ENCODE measurements around the gene PINK1.

DNA sequence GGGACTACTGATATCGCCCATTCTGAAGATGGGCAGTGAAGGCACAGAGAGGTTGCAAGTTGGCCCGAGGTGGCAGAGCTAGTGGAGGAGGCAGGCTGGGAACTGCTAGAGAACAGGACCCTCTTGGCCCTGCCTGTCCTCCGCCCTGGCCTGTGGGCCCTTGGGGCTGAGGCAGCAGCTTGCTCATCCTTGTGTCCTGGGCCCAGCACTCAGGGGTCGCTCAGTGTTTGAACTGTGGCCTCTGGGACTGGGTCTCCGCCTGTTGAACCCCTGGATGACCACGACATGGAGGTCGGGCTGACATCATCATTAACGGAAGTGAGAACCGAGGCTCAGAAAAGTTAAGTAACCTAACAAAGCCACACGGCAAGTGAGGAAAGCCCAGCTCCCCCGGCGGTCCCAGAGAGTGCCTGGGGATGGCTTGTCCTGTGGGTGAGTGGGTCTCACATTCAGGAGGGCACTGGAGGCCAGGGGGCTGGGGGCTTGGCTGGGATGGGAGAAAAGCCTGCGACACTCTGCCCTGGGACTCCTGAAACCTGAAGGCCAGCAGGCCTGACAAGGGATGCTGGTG is 50.9 kb downstream of the PINK1 start:
- TF ChIP-seq, protein P1, sequence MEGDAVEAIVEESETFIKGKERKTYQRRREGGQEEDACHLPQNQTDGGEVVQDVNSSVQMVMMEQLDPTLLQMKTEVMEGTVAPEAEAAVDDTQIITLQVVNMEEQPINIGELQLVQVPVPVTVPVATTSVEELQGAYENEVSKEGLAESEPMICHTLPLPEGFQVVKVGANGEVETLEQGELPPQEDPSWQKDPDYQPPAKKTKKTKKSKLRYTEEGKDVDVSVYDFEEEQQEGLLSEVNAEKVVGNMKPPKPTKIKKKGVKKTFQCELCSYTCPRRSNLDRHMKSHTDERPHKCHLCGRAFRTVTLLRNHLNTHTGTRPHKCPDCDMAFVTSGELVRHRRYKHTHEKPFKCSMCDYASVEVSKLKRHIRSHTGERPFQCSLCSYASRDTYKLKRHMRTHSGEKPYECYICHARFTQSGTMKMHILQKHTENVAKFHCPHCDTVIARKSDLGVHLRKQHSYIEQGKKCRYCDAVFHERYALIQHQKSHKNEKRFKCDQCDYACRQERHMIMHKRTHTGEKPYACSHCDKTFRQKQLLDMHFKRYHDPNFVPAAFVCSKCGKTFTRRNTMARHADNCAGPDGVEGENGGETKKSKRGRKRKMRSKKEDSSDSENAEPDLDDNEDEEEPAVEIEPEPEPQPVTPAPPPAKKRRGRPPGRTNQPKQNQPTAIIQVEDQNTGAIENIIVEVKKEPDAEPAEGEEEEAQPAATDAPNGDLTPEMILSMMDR (conservative IDR thresholded peaks at IDR 0.05; ENCODE audit: low read depth, low read length): no peak
- TF ChIP-seq EZH2 (IDR thresholded peaks at IDR 0.05; ENCODE audit: borderline replicate concordance, low read depth, low read length, poor library complexity, severe bottlenecking): no peak
